ENCODE results near the gene ATG9A.
A peak's percentile ranks its signal among the peaks of the same experiment; 100 is the strongest.
"Not testable (repeated sequence)": the region's sequence is repeated elsewhere in the genome, so short reads cannot be mapped to it uniquely, and the experiment has no call there.

Gene ATG9A, protein sequence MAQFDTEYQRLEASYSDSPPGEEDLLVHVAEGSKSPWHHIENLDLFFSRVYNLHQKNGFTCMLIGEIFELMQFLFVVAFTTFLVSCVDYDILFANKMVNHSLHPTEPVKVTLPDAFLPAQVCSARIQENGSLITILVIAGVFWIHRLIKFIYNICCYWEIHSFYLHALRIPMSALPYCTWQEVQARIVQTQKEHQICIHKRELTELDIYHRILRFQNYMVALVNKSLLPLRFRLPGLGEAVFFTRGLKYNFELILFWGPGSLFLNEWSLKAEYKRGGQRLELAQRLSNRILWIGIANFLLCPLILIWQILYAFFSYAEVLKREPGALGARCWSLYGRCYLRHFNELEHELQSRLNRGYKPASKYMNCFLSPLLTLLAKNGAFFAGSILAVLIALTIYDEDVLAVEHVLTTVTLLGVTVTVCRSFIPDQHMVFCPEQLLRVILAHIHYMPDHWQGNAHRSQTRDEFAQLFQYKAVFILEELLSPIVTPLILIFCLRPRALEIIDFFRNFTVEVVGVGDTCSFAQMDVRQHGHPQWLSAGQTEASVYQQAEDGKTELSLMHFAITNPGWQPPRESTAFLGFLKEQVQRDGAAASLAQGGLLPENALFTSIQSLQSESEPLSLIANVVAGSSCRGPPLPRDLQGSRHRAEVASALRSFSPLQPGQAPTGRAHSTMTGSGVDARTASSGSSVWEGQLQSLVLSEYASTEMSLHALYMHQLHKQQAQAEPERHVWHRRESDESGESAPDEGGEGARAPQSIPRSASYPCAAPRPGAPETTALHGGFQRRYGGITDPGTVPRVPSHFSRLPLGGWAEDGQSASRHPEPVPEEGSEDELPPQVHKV

DNA sequence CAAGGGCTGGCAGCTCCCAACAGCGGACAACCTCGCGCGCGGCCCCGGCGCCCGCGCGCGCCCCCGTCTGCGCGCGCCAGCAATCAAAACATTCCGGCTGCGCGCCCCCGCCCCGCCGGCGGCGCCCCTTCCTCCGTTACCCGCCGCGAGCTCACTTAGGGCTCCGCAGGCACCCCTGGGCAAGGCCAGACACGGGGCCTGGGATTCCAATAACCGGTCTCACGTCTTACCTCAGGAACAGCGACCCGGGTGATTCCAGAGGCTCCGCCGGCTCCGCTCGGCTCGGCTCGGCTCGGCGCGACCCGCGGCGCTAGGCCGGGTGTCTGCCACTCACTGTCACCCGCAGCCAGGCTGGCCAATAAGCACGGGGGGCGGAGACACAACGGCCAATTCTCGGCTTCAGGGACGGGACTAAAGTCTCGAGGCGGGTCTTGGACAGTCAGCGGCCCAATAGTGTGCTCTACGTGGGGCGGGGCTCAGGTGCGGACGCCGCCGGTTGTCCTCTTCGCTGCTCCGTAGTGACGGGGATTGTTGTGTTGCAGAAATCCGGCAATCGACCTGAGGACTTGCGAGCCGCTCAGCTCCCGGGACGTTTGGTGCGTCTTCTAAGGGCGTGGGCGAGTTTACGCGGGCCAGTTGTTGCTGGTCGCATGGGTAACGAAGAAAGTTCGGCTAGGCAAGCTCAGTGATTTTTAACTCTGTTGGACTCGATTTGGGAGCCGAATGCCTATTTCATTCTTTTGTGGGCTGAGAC is at the start of gene ATG9A, which contains the start of gene ANKZF1:
ATG9A (minus strand) TSS at position 332 of the 754 bp plus-strand sequence. CDS start 1,612 bp downstream, outside the sequence.
ANKZF1 (plus strand) TSS at position 502 of the 754 bp plus-strand sequence. CDS start 452 bp downstream, outside the sequence.
- DNase-seq (ENCODE audit: low read depth in 3 of 3): peak; percentile 95 to 99 (median 97)

DNA sequence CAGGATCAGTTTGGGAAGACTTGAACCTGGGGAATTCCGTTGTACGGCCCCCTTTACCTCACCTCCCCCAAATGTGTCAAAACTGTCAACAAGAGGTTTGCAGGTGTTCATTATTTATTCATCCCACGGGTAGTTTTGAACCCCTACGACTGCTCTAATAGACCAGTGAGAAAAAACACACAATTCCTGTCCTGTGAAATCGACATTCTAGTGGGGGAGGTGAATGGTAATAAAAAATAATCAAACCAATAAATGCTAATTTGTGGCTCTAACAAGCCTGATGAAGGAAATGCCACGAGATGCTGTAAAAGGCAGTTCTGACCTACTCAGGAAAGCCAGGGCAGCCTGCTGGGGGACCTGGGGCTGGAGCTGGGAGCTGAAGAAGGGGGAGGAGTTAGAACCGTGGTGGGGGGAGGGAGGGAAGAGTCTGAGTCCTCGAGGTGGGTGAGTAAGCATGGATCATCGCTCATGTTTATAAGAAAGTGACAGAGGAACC is 49.3 kb upstream of the ATG9A start:
- no peak for DNase-seq (ENCODE audit: low read depth in 3 of 3)

DNA sequence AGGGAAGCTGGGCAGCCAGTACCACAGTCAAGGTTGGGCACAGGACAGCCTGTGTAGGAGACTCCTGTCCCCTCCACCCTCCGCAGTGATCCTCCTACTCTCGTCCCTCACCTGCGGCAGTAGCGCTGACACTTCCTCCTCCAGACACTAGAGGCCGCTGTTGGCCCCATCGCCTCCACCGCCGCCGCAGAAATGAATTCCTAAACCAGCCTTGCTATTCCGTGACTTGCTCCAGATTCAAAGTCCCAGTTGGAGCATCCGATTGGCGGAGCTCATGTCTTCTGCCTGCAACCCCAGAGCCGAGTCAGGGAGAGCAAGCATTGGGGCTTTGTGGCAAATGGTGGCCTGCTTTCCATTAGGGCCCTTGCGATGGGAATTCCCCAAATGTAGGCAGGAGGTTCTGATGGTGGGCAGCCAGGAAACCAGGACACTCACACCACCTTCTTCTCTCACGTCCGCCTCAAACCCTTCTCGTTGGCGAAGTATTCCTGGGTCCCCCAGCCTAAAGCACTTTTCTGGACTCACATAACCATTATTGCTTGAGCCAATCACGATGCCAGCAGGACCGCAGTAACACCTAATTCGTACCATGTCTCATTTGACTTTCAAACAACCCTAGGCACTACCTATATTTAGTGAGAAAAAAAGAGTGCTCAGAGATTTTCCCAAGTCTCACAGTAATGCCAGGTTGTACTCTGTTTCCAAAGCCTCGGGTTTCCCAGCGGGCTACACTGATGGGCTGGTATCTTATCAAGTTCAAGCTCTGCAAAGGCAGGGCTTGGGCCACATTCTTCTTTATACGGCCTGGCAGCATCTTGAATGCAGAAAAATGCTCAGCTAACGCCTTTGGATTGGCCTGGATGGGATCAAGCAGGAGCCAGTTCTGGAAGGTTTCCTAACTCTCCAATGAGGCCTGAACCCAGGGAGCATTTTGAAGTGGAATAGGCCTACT is 48.5 kb upstream of the ATG9A start:
- DNase-seq (ENCODE audit: low read depth in 3 of 3): peak; percentile 53 to 65 (median 63)

DNA sequence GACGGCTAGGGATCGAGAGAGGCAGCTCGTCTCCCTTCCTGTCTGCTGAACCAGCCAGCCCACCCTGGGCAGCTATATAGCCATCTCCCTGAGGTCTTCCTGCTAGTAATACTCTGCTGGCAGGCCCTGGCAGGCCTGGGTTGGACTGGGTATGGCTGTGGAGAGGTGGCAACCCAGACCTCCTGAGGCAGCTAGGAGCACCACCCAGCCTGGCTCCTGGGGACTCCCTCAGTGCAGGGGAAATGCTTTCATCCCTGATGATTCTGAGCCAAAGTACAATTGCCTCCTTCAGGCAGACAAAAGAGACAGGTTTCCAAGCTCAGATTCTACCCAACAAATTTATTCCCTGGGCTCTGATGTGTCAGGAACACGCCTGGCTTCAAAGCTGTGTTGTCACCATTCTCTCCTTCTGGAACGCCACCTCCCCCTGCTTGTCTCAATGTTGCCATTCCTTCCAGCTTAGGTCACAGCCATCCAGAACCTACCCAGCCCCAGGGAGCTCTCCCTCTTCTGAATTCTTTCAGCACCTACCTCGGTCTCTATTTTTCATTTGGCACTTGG is 45.0 kb upstream of the ATG9A start:
- no peak for DNase-seq (ENCODE audit: low read depth in 3 of 3)

DNA sequence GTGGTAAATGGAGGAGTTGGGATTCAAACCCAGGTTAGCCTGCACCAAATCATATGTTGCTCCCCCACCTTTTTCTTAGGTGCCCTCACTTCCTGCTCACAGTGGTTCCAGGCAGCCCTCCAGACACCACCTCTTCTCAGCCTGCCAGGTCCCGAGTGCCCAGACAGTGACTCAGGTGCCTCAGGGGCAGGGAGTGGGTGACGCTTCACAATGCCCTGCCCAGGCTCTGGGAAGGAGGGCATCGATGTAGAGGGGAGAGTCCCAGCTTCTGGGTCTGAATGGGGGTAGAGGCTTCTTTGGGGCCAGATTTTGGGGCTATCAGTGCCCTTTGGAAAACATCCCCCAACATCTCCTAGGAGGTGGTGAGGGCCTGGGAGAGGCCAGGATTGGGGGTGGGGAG is 44.5 kb upstream of the ATG9A start:
- DNase-seq (ENCODE audit: low read depth in 3 of 3): no peak

DNA sequence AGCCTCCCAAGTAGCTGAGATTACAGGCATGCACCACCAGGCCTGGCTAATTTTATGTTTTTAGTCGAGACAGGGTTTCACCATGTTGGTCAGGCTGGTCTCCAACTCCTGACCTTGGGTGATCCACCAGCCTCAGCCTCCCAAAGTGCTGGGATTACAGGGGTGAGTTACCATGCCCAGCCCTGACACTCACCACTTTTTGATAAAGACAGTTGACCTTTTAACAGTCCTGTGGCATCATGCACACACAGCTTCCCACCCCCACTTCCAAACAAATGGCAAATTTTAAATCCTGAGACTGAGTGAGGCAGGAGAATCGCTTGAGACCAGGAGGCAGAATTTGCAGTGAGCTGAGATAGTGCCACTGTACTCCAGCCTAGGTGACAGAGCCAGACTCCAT is 43.6 kb upstream of the ATG9A start:
- DNase-seq (ENCODE audit: low read depth in 3 of 3): no peak

DNA sequence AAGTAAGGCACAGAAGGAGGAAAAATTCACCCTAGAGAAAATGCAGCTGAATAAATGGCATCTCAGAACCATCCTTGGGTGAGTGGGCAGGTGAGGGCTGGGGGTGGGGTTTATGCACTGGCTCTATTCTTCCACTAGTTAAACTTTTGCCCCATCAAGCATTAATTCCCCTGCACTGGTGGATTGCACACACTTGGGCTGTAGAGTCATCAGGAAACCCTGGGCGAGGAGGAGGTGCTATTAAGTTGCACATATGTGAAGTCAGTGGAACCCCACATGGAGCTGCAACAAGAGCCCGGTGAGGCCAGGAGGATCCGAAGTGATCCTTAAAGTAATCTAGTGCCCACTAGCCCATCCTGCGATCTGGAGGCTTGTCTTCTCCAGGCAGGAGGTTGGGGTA is 42.9 kb upstream of the ATG9A start:
- DNase-seq (ENCODE audit: low read depth in 3 of 3): no peak

DNA sequence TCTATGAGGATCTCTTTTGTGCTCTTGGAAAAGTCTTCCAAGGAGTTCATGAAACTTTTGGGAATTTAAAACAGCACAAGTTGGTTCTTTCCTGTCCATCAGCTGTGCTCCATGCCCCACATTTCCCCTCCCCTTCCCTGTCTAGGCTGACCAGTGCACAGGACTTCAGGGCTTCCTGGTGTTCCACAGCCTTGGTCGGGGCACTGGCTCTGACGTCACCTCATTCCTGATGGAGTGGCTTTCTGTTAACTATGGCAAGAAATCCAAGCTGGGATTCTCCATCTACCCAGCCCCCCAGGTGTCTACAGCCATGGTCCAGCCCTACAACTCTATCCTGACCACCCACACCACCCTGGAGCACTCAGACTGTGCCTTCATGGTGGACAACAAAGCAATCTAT is 41.6 kb upstream of the ATG9A start:
- DNase-seq (ENCODE audit: low read depth in 3 of 3): no peak

DNA sequence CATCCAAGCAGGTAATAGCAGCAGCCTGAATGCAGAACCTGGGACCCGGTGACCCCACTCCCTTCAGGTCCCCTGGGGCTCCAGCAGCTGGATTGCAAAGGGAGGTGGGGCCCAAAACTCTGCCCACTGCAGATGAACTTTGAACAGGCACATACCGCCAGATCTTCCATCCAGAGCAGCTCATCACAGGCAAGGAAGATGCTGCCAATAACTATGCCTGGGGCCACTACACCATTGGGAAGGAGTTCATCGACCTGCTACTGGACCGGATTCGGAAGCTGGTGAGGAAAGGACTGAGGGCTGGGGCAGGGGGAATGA is 40.6 kb upstream of the ATG9A start:
- DNase-seq (ENCODE audit: low read depth in 3 of 3): no peak

DNA sequence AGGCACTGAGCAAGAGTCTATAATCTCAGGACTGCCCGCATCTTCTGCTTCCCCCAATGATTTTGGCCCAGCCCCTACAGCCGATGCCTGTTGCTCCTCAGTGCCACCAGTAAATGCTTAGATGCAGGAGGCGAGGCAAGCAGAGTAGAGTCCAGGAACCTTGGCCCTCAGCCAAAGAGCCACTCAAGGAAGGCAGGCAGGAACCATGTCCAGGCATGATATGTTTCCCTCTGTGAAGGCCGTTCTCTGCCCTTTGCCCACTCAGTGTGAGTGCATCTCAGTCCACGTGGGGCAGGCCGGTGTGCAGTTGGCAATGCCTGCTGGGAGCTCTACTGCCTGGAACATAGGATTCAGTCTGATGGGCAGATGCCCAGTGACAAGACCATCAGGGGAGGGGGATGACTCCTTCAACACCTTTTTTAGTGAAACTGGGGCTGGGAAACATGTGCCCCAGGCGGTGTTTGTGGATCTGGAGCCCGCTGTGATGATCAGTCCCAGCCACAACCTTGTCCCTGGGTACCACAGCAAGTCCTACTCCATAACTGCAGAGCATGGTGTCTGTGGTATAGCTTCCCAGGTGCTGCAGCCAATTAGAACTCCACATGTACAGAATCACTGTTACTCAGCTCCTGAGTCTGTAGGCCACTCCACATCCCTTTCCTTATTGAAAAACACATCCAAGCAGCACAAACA is 40.1 kb upstream of the ATG9A start:
- no peak for DNase-seq (ENCODE audit: low read depth in 3 of 3)

DNA sequence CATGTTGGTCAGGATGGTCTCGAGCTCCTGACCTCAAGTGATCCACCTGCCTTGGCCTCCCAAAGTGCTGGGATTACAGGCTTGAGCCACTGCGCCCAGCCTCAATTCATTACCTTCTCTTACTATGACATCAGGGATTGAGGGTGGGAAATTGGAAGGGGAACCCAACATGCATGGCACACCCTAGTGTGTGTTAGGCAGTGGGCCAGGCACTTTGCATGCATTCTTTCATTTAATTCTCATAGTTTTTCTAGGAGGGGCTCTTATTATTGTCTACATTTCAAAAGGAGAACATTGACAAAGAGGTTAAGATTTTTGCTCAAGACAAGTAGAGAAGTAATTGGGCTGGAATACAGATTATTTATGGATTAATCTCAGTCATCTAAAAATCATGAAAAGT is 38.9 kb upstream of the ATG9A start:
- no peak for DNase-seq (ENCODE audit: low read depth in 3 of 3)

DNA sequence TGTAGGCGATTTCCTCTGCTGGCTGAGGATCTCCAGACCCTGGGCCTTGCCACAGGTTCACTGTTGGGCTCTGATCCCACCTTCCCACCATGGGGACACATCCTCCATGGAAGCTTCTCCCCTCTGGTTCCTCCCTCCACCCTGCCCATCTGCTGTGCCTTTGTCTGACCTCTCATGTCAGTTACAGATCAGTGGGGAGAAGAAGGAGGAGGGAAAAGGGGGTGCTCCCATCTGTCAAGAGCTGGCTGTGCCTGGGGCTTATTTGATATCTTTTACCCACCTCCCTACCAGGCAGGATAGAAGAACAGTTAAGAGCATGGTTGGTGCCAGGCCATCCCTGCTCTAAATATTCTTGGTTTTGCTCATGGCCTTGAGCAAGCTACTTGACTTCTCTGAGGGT is 37.5 kb upstream of the ATG9A start:
- no peak for DNase-seq (ENCODE audit: low read depth in 3 of 3)

DNA sequence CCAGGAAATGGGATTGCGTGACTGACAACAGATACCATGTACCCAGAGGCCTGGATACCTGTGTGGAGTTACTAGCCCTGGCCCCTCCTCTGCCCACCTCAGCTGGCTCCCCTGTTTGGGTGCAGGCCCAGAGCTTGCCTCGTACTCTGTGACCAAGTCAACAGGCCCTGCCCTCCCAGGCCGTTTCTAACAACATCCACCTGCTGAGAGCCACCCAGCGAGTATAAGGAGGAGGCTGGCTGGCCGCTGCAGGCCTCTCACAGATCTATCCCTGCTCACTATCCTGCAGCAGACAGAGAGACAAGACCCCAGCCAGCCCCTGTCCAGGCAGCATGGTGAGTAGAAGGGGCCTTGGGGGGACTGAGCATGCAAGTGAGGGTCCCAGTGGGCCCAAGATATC is 36.8 kb upstream of the ATG9A start:
- DNase-seq (ENCODE audit: low read depth in 3 of 3): no peak

DNA sequence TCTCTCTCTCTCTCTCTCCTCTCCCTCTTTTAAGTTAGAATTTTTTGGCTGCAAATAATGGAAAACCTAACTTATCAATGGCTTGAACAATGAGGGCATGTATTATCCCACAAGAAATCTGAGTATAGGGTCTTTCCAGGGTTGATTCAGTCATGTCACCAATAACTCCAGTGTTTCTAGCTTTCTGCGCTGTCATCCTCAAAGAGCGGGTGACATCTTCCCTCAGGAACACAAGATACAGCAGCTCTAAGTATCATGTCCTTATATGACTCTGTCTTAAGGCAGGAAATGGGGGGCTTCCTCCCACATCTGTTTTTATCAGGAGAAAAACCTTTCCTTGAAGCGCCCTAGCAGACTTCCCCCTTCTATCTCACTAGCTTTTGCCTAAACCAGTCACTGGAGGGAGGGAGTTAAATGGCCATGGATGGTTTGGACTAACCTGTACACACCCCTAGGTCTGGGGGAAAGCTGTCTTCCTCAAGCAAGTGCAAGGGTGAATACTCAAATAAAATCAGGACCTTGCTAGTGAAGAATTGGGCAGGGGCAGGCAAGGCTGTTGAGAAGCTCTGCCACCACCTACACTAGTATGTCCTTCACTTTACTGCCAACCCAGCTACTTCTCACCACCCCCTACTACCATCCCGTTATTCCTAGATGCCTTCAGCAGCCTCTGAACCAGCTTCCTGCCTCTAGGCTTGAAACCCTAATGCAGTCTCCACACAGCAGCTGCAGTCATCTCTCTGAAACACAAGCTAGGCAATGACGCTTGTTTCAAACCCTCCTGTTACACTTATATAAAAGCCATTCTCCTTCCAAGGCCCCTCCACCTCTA is 31.8 kb upstream of the ATG9A start:
- no peak for DNase-seq (ENCODE audit: low read depth in 3 of 3)

DNA sequence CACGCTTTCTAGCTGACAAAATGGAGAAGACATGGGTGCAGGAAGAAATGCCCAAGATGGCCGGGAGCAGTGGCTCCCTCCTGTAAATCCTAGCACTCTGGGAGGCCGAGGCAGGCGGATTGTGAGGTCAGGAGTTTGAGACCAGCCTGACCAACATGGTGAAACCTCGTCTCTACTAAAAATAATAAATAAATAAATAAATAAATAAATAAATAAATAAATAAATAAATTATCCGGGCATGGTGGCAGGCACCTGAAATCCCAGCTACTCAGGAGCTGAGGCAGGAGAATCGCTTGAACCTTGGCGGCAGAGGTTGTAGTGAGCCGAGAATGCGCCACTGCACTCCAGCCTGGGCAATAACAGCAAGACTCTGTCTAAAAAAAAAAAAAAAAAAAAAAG is 29.5 kb upstream of the ATG9A start:
- not testable (repeated sequence) for DNase-seq (ENCODE audit: low read depth in 3 of 3)

DNA sequence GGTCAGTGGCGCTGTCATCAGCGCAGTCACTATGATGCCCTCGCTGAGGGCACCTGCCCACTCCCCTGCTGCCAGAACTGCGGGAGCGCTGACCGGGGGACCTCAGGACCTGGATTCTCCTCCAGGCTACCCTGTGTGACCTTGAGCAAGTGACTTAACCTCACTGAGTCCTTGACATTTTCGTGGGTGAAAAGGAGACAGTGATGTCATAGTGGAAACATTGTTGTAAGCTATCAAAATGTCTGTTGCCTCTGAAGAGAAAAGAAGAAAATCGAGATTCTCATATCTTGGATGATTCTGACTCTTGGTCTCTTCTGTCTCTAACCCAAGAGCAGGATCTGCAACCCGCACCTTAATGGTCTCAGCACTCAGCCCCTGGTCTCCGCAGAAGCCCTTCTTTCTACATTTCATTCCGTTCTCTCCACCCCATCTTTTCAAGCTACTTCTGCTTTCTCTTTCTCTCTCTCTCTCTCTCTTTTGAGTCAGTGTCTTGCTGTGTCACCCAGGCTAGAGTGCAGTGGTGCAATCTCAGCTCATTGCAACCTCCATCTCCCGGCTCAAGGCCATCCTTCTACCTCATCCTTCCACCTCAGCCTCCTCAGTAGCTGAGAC is 25.3 kb upstream of the ATG9A start:
- DNase-seq (ENCODE audit: low read depth in 3 of 3): no peak

DNA sequence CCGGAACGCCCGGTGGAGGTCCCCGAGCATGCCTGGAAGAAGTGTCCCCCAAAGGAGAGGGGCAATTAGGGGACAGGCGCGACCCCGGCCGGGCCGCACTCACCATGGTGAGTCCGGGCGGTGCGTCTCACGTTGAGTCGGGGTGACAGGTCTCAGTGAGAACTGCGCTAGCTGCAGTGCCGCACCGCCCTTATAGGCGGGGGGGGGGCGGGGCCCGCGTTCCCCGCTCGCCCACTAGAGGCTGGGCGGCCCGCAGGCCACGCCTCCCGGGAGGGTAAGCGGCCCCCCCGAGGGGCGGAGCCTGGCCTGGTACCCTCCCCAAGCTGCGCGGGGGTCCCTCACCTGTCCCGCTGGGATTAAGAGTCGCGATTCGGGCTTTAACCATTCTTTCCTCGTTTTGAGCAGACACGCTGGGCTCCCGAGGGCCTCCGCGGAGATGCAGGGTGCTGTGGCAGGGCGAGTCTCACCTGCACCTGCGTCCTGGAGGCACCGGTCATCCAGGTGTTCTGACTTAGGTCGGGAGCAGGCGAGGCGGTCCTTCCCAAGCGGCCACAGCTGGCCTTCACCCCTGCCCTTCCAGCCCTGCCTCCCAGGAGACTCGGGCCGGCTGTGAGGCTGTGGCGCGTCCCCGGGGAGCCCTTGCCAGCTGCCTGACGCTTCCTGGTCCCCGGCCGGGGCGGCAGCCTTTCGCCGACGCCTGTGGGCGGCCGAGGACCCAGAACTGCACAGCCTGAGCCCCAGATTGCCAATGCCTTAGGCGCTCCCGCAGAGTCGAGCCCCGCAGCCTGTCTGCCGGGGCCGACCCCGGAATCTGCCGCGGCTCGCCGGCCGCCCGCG is 24.5 kb upstream of the ATG9A start, which contains the start of gene TUBA4A:
TUBA4A (minus strand) TSS at position 166 of the 837 bp plus-strand sequence; CDS start at position 106, 60 bp downstream.
- DNase-seq (ENCODE audit: low read depth in 3 of 3): peak; percentile 77 to 87 (median 81)
